WI38 (cell line): ENCODE measurements around the gene ANKRD11.
"Not testable (repeated sequence)": the region's sequence is repeated elsewhere in the genome, so short reads cannot be mapped to it uniquely, and the experiment has no call there.

ENCODE experiments used
- H3K4me3 ChIP-seq: 2 replicates; pipeline ENCODE4 v1.5.1; 2011; ENCODE audit warnings: low read depth, mild to moderate bottlenecking, control low read depth, low read length
- CTCF ChIP-seq: IDR thresholded peaks from 2 replicates; pipeline ENCODE4 v1.5.1; 2012; ENCODE audit warnings: low read depth, mild to moderate bottlenecking, control low read depth, low read length

ANKRD11 gene

GRCh38 chr16:89337965-89338364 lies 152.4 kb downstream of the ANKRD11 start:
- TF ChIP-seq CTCF = no peak
- no peak overlapping the region for H3K4me3 ChIP-seq

GRCh38 chr16:89335803-89336485 lies 154.4 kb downstream of the ANKRD11 start:
- TF ChIP-seq CTCF = no peak
- no peak overlapping the region for H3K4me3 ChIP-seq

GRCh38 chr16:89334988-89335802 lies 155.2 kb downstream of the ANKRD11 start:
- no peak overlapping the region for H3K4me3 ChIP-seq
- TF ChIP-seq CTCF = no peak

GRCh38 chr16:89334461-89334860 lies 155.9 kb downstream of the ANKRD11 start:
- TF ChIP-seq CTCF = no peak
- H3K4me3 ChIP-seq = no peak overlapping the region

- no peak overlapping the region for H3K4me3 ChIP-seq
- TF ChIP-seq CTCF = no peak
Observed at GRCh38 chr16:89334050-89334449, 156.3 kb downstream of the ANKRD11 start.

GRCh38 chr16:89333401-89334001 lies 156.9 kb downstream of the ANKRD11 start:
- TF ChIP-seq CTCF = peak; percentile 16; the same call in 1 of the 2 replicates
- H3K4me3 ChIP-seq = not testable (repeated sequence)

- TF ChIP-seq CTCF = no peak
- no peak overlapping the region for H3K4me3 ChIP-seq
Observed at GRCh38 chr16:89332902-89333245, 157.5 kb downstream of the ANKRD11 start.
